ENCODE measurements around the gene NELL1.

DNA sequence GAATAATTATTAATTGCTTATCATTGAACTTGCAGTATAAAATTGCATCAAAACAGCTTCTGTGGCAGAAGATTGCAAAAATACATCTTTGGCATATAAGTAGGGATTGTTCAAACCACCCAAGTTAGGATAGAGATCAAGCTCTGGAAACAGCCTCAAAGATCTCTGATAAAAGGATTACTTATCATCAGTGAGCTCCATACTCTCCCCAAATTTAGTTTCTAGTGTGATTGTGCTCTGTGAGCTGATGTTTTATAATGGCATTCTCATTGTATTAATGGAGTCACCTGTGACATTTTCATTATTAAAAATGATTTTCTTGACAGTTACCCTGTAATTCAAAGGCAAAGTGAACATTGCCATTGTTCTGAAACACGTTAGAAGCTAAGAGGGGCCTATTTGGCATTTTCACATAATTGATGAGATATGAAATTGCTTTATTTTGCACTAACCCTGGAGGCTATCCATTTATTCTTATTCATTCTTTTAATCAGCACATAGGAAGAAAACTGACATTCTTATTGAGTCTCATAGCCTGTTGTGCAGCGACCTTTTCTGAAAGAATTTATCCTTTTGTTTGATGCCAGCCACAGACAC is 897.2 kb downstream of the NELL1 start:
- no peak for TF ChIP-seq TAF1 (IDR thresholded peaks at IDR 0.05; ENCODE audit: borderline replicate concordance, insufficient read depth, low read length)
- no peak for TF ChIP-seq POLR2AphosphoS5 (IDR thresholded peaks at IDR 0.05; ENCODE audit: low read depth, low read length)
- no peak for TF ChIP-seq FOXP2 (optimal IDR thresholded peaks at IDR 0.05; ENCODE audit: borderline replicate concordance, extremely low read depth, extremely low read length, insufficient read depth)
